Suprapubic skin (tissue), 4 donors: ENCODE results near the gene CD248. TPM values are rescaled to one million over a fixed set of nuclear protein-coding genes. Genes with fewer than 3 reads are reported as not detected.

Source experiments
- DNase-seq, 2 donors: peaks; one replicate each; pipeline ENCODE4 v3.0.0-alpha.2; 2019; ENCODE audit warnings: low spot score in 2 of 2
- H3K27ac ChIP-seq: fragments of 200-600 bp; sonication (generic); one replicate; pipeline ENCODE4 v1.5.1; 2019
- H3K27me3 ChIP-seq: fragments of 200-600 bp; sonication (generic); one replicate; pipeline ENCODE4 v1.5.1; 2019
- H3K36me3 ChIP-seq: fragments of 200-600 bp; sonication (generic); one replicate; pipeline ENCODE4 v1.5.1; 2019
- H3K4me1 ChIP-seq: fragments of 200-600 bp; sonication (generic); one replicate; pipeline ENCODE4 v1.5.1; 2019
- H3K4me3 ChIP-seq: fragments of 200-600 bp; sonication (generic); one replicate; pipeline ENCODE4 v1.5.1; 2019; ENCODE audit warnings: mild to moderate bottlenecking
- H3K9me3 ChIP-seq: fragments of 200-600 bp; sonication (generic); one replicate; pipeline ENCODE4 v1.5.1; 2019
- EP300 ChIP-seq: sonication (generic); formaldehyde crosslinking; IDR thresholded peaks from one replicate; pipeline ENCODE4 v1.6.1; 2017; ENCODE audit warnings: antibody characterized with exemption
- POLR2A ChIP-seq, 2 donors: fragments of 450-650 bp; IDR thresholded peaks; one replicate each; pipeline ENCODE4 v1.6.1; 2017; ENCODE audit warnings: antibody characterized with exemption in 2 of 2, mild to moderate bottlenecking in 2 of 2, moderate library complexity in 2 of 2
- POLR2AphosphoS5 ChIP-seq, 3 donors: sonication (generic); formaldehyde crosslinking; IDR thresholded peaks; one replicate each; pipeline ENCODE4 v1.6.1; 2017; ENCODE audit warnings: antibody characterized with exemption in 3 of 3
- WGBS: methylation state at CpG from one replicate; pipeline ENCODE4 v1.1.5; 2018; 5-methylcytosine and 5-hydroxymethylcytosine counted together
- total RNA-seq, 4 donors: library from RNA; depleted of rRNA; stranded (reverse); fragments of >200 nt; gene quantifications; one replicate each; pipeline ENCODE4 v1.1.0, GENCODE V29; 2016
- TF ChIP-seq, protein P1 (sequence below), 2 donors: fragments of 200-600 bp in 1 of 2; fragments of 450-650 bp in 1 of 2; sonication (generic) in 1 of 2; IDR thresholded peaks; one replicate each; pipeline ENCODE4 v1.5.1; 2016 to 2019; ENCODE audit warnings: antibody characterized with exemption in 2 of 2, mild to moderate bottlenecking in 1 of 2, moderate library complexity in 1 of 2

Gene CD248
- total RNA-seq, 4 donors from 2014 or later: 5.9 to 32.6 (median 19.2) TPM

DNA sequence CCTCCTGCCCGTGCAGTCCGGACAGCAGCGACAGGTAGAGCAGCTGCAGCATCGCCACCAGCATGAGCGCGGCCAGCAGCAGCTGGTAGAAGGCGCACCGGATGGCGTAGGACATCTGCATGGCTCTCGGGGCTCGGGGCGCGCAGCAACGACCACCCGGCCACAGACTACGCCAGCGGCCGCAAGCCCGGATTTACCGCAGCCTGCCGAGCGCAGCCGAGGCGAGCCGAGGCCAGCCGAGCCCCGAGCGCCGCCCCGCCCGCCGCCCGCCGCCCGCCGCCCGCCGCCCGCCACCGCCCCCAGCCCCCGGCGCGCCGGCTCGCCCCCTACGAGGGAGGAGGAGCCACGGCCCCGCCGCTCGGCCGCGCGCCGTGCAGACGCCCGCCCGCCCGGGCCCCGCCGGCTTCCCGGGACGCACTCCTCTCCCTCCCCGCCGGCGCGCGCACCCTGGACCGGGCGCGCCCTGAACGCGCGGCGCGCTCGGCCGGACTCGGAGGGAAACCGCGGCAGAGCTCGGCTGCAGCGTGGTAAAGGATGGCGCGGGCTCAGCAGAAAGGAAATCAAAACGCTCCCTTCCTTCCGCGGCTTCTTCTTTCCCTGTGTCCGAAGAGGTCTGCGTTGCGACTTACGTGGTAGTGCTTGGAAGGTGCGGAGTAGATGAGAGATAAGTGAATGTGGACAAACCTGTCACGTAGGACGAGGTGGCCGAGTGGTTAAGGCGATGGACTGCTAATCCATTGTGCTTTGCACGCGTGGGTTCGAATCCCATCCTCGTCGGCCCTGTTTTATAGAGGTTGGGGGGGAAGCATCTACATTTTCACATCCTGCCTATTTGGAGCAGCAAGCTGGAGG lies 30.8 kb upstream of the CD248 start, which contains the start of gene B4GAT1:
B4GAT1 (minus strand) TSS at position 205 of the 852 bp plus-strand sequence; CDS start at position 121, 84 bp downstream.
- WGBS: 0% methylated on average over 45 of the region's 101 CpGs
- peak within 1 kb of the TSS; percentile 85 for H3K27ac ChIP-seq
- H3K4me1 ChIP-seq: peaks cover 44% of the 10 kb centered on the region
- TF ChIP-seq EP300 (no peak), POLR2AphosphoS5 (IDR thresholded peaks at IDR 0.05) (peak; percentile 63 to 94 (median 65)), POLR2A (IDR thresholded peaks at IDR 0.05) (no peak)
- TF ChIP-seq, protein P1, sequence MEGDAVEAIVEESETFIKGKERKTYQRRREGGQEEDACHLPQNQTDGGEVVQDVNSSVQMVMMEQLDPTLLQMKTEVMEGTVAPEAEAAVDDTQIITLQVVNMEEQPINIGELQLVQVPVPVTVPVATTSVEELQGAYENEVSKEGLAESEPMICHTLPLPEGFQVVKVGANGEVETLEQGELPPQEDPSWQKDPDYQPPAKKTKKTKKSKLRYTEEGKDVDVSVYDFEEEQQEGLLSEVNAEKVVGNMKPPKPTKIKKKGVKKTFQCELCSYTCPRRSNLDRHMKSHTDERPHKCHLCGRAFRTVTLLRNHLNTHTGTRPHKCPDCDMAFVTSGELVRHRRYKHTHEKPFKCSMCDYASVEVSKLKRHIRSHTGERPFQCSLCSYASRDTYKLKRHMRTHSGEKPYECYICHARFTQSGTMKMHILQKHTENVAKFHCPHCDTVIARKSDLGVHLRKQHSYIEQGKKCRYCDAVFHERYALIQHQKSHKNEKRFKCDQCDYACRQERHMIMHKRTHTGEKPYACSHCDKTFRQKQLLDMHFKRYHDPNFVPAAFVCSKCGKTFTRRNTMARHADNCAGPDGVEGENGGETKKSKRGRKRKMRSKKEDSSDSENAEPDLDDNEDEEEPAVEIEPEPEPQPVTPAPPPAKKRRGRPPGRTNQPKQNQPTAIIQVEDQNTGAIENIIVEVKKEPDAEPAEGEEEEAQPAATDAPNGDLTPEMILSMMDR (IDR thresholded peaks at IDR 0.05): no peak
- H3K36me3 ChIP-seq: no peaks in the 10 kb centered on the region
- no peaks in the 10 kb centered on the region for H3K27me3 ChIP-seq
- H3K9me3 ChIP-seq: no peaks in the 10 kb centered on the region
- peak; percentile 92 to 95 for DNase-seq
- H3K4me3 ChIP-seq: peak within 1 kb of the TSS; percentile 77

GRCh38 chr11:66346476-66347424 lies 29.9 kb upstream of the CD248 start:
- Histone ChIP-seq H3K4me1 (peaks cover 44% of the 10 kb centered on the region), H3K27ac (peak overlapping the region; percentile 85), H3K4me3 (peak overlapping the region; percentile 77), H3K27me3 (no peaks in the 10 kb centered on the region), H3K9me3 (no peaks in the 10 kb centered on the region), H3K36me3 (peaks cover 3% of the 10 kb centered on the region)
- TF ChIP-seq POLR2AphosphoS5 (IDR thresholded peaks at IDR 0.05): no peak
- no peak for TF ChIP-seq EP300
- TF ChIP-seq, protein P1 (IDR thresholded peaks at IDR 0.05): no peak
- no peak for TF ChIP-seq POLR2A (IDR thresholded peaks at IDR 0.05)
- WGBS: 51% methylated on average over 12 of the region's 68 CpGs
- no peak for DNase-seq

DNA sequence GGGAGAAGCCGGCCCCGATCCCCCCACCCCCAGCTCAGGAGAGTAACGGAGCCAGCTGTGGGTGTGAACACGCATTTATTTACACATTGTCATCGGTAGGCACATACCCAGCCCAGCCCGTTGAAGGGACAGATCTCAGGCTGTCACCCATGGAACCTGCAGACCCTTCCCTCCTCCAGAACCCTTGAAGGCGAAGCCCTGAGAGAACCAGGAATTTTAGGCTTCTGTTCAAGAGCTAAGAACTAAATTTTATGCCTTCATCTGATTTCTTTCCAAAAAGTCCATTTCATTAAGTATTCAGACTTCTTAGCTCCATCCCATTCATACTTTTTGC lies 28.4 kb upstream of the CD248 start:
- WGBS: 1% methylated on average over 4 of the region's 7 CpGs
- DNase-seq: no peak

DNA sequence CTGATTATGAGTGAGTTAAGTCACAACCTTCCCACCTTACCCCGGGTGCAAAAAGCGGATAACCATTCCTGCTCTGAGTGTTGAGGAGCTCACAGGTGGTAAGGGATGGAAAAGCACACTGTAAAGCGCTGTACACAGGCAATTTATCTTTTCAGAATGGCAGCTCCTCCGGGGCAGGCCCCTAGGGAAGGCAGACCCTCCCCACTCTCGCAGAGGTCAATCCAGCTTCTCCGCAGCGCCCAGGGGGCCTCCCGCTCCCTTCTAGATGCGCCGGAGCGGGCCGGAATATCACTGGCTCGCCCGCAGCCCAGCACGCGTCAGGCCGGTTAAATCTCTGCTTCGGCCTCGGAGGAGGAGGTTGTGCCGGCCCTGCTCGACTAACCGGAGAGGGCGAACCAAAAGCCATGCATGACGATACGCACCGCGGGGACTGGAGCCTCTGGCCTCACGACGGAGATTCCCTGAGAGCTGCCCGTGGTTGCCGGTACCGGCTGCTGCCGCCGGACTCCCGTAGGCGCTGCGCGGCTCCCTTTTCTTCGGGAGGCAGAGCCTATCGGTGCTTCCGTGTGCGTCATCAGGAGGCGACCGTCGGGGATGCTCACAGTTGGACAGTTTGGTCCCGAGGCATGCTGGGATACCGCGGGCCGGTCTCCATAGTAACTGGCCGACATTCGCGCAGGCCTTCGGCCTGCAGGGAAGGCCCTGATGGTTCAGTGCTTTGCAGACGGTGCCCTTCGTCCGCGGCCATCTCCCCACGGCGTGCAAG lies 27.9 kb upstream of the CD248 start, which contains the start of gene BRMS1:
BRMS1 (minus strand) TSS at position 555 of the 766 bp plus-strand sequence. CDS start 2,870 bp downstream, outside the sequence.
- 0% methylated on average over 14 of the region's 59 CpGs for WGBS
- TF ChIP-seq POLR2A (IDR thresholded peaks at IDR 0.05) (peak; percentile 39 to 73), EP300 (no peak), POLR2AphosphoS5 (IDR thresholded peaks at IDR 0.05) (peak; percentile 34 to 95 (median 73))
- TF ChIP-seq, protein P1 (IDR thresholded peaks at IDR 0.05): no peak
- Histone ChIP-seq H3K27ac (peak within 1 kb of the TSS; percentile 84), H3K36me3 (peaks cover 24% of the 10 kb centered on the region), H3K9me3 (no peaks in the 10 kb centered on the region), H3K4me1 (peaks cover 44% of the 10 kb centered on the region), H3K27me3 (no peaks in the 10 kb centered on the region), H3K4me3 (peak within 1 kb of the TSS; percentile 77)
- peak; percentile 98 to 99 for DNase-seq

More for the DNA sequence above, 28.4 kb upstream of the CD248 start:
- TF ChIP-seq, protein P1 (IDR thresholded peaks at IDR 0.05): no peak
- TF ChIP-seq EP300: no peak
- no peak for TF ChIP-seq POLR2A (IDR thresholded peaks at IDR 0.05)
- no peak for TF ChIP-seq POLR2AphosphoS5 (IDR thresholded peaks at IDR 0.05)
- no peaks in the 10 kb centered on the region for H3K27me3 ChIP-seq
- H3K4me1 ChIP-seq: peaks cover 44% of the 10 kb centered on the region
- peak overlapping the region; percentile 77 for H3K4me3 ChIP-seq
- no peaks in the 10 kb centered on the region for H3K9me3 ChIP-seq
- H3K36me3 ChIP-seq: peaks cover 18% of the 10 kb centered on the region
- peak overlapping the region; percentile 84 for H3K27ac ChIP-seq
